HuH-7 (cell line): ENCODE data around the gene CHRNA1.

Source experiments
- DNase-seq: peaks from one replicate; pipeline ENCODE4 v3.0.0; 2011; ENCODE audit warnings: low spot score

The CHRNA1 gene

DNA sequence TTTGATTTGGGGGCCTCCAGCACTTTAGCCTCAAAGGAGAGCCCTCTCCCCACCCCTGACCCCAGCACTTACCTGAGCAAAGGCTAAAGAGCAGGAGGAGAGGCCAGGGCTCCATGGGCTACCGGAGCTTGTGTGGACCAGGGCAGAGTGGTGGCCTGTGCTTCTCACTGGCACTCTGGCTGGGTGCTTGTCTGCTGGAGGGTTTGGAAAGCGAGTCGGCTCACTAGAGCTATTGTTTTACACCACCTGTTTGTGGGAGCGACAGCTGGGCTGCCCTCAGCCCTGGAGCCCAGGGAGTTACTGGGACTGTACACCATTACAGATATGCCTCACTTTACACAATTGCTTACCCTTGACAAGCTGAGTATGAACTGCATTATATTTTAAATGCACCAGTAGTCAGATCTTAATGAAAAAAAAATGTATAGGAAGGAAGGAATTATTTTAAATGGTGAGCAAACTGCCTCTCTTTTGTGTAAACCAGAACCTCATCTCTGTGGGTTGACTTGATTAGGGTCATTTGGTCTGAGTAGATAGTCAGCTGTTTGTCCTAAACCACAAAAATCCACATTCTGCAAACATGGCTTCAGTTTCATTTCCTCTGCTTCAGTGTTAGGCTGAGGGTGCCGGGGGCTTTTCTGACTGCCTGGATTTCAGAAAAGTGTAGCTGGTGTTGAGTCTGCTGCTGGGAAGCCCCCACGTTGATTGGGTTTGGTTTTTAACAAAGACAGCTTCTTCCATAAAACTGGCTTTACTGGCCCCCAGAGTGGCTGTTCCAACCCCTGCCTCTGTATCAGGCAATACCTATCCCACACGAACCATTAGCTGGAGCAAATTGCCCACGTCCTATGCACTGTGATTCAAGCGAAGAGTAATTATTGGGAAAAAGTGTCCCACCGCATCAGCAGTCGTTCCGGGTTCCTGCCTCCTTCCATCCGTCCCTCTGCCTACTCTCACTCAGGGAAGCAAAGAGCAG, at the start of gene CHRNA1:
Gene CHRNA1 (minus strand): TSS at position 193 of the 976 bp plus-strand sequence. CDS start 78 bp downstream, at position 115.
- DNase-seq = no peak

DNA sequence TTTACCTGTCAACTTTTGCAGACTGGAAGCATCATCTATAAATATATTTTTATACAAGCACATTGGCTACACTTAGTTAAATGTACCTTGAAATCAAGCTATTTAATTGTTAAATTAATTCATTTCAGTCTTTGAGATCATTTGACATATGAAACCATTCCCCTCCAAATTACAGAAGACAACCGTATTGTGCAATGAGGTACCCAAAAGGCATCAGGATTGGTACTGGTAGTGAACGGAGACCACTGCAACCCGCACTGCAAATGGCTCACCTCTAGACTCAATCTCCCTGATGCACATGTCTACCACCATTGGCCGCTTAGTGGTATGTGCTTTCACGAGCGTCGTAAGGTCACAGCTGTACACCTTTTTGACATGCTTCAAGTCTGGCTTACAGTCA, 47.8 kb upstream of the CHRNA1 start:
- no peak for DNase-seq

DNA sequence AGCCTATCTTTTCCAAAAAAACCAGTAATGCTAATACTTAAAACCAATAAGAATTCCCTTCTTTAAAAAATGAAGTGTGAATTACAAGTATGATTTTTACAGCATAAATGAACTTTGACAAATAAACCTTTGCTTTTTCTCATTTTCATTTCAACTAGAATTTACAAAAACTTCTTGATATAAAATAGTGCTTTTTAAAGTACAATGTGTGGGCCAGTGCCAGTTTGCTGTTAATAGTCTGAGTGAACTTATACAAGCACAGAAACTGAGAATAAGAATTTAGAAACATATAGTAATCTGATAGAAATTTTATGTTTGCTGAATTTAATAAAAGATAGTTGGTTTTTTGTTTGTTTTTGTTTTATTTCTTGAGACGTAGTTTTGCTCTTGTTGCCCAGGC, 43.7 kb upstream of the CHRNA1 start:
- no peak for DNase-seq

GRCh38 chr2:174805803-174806202, 41.5 kb upstream of the CHRNA1 start:
- DNase-seq = no peak

DNA sequence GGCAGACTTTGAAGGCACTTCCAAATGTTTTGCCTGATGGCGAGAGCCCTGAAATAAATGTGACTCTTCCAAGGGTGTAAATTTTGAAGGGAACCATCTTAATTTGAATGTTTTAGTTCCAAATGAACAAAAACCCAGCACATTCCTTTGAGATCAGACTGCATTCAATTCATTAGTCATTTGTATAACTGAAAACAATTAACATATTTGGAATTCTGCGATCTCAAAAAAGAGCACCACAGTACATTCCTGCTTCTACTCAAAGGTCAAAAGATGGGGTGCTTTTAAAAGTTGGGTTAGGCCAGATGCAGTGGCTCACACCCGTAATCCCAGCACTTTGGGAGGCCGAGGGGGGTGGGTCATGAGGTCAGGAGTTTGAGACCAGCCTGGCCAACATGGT, 38.2 kb upstream of the CHRNA1 start:
- no peak for DNase-seq

GRCh38 chr2:174800436-174801205, 36.3 kb upstream of the CHRNA1 start:
- DNase-seq = no peak

DNA sequence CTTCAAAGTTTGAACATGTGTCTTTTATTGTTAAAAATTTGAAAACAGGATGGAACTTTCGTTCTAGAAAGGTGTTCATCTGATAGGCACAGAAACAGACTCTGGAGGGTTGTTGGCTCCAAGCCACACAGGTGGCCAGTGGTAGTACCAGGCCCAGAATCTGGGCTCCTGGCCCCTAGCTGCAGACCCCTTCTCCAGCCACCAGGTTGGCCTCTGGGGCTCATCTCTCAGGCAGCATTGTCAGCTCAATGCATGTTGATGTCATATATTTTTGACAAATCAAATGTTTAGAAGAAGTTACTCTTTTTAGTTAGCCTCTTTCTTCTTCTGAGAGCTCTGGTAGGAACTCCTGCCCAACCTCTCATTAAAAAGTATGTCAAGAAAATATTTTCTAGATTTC, 34.5 kb upstream of the CHRNA1 start:
- DNase-seq = no peak

DNA sequence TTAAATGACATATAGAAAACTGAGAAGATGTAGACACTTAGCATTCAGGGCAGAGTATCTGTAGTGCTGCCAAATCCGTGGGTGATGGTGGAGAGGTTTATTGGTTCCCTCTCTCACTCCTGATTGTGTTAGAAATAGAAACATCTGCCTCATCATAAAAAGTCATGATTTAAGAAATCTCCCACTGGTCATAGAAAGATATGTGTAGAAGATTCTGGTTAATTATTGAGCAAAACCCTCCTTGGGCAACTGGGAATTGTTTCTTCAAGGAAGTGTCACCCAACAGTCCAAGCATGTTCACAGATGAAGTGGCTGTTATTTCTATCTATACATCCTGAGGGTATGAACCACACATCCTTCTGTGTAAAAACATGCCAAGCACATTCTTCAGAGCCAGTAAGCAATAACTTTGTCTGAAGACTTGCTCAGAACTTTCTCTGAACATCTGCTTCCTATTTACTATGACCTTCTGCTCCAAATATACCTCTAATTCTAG, 33.6 kb upstream of the CHRNA1 start:
- no peak for DNase-seq

- no peak for DNase-seq
These were observed 32.1 kb upstream of the CHRNA1 start for GRCh38 chr2:174796319-174796771.

GRCh38 chr2:174794851-174795374, 30.6 kb upstream of the CHRNA1 start:
- DNase-seq = no peak

- no peak for DNase-seq
These were observed 28.2 kb upstream of the CHRNA1 start for GRCh38 chr2:174792309-174793025.

GRCh38 chr2:174791746-174792280, 27.5 kb upstream of the CHRNA1 start:
- DNase-seq = no peak

GRCh38 chr2:174791020-174791419, 26.7 kb upstream of the CHRNA1 start:
- DNase-seq = no peak

- no peak for DNase-seq
These were observed 24.7 kb upstream of the CHRNA1 start for GRCh38 chr2:174789001-174789400.

GRCh38 chr2:174788291-174788929, 24.1 kb upstream of the CHRNA1 start:
- no peak for DNase-seq

GRCh38 chr2:174787487-174788205, 23.4 kb upstream of the CHRNA1 start:
- DNase-seq = no peak

DNA sequence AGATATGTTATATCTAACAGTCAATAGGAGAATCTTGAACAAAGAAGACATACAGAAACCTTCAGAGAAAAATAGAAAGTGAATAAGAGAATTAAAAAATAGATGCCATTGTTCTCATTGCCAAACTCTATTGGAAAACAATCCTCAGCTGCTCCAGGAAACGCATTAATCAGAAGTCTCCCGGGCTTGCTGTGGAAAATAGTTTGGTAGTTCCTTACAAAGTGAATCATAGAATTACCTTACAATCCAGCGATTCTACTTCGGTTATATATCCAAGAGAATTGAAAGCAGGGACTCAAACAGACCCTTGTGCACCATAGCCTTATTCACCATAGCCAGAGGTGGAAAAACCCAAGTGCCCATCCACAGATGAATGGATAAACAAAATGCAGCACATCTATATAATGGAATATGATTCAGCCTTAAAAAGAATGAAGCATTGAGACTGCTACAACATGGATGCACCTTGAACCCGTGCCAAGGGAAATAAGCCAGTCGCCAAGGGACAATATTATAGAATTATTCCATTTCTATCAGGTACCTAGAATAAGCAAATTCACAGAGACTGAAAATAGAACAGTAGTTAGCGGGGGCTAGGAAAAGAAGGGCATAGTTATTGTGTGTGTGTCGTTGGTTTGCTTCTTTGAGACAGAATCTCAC, 21.9 kb upstream of the CHRNA1 start:
- no peak for DNase-seq

DNA sequence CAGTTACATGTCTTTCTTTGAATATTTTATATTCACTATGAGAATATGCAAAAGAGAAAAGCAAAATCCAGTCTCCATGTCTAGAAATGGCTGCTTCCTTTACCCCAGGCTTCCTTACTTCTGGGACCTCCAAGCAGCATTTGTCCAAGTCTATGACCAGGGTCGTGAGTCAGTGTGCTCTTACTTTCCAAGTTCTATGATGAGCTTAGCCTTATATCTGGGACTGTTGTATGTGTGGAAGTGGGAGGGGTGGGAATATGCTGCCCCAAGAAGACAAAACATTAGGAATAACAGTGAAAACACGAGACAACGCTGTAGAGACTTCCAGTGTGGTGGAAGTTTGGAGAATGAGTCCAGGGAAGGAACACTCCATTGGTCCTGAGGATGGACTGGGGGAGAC, 21.2 kb upstream of the CHRNA1 start:
- DNase-seq = no peak

GRCh38 chr2:174784909-174785308, 20.6 kb upstream of the CHRNA1 start:
- DNase-seq = no peak

DNA sequence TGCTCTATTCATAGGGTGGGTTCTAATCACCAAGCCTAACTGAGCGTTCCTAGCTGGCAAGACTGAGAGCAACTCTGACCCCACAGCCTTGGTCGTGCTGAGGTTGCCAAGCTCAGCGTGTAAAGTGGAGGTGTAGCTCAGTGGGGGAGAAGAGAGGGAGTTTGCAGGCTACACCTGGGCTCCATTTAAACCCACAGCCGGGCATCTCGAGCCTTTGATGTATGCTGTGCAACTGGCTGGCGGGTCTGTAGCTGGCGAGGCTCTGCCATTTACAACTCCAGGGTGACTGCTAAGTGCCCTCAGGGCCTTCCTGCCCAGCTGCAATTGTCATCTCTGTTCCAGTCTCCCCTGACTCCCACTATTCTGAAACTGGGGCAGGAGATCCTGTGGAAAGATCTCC, 20.0 kb upstream of the CHRNA1 start:
- DNase-seq = no peak
